ENCODE measurements around the gene LTO1. TPM values are rescaled to one million over a fixed set of nuclear protein-coding genes. Genes with fewer than 3 reads are reported as not detected.

LTO1 gene
- polyA plus RNA-seq, 1 donor (not counting 4 experiments of a cell fraction or from before 2014, with no cell fraction given), result 24.3 TPM

DNA sequence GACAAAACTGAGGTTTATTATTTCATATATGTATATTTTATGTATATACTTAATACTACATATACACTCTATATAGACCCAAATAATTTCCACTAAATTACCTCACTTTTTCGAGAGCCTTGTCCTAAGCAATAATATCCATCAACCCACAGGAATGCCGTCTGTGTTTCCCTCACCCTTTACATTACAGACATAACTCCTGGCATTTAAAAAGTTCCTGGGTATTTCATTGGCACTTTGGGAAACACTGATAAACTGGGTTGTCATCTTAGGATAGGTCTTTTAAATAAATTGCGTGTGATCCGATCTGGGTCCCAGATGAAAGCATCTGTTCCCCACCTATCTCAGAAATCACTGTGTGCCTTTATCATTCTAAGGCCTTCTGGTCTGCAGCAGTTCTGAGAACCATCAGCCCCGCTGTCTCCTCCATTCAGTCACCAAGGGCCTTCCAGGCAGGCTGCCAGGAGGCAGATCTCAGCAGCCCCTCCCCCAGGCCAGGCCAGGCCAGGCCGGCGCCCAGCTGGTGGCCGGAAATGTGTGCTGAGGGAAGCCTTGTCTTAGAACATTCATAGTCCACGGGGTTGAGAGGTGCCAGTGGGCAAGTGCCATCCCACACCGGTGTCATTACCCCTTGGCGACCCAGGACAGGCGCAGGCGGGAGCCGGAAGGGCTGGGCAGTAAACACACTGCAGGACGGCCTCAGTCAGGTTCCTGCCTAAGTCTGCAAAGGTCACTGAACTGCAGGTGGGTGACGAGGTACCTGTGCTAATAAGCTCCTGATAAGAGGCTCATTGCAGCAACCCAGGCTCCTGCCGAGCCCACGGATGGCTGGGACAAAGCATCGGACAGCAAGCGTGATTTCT is 25.4 kb upstream of the LTO1 start:
- Histone ChIP-seq H3K27ac (ENCODE audit: control insufficient read depth, insufficient read depth, low read length) (no peak overlapping the region), H3K9me3 (ENCODE audit: control insufficient read depth, low read depth, low read length) (no peaks in the 10 kb centered on the region), H4K20me1 (ENCODE audit: control insufficient read depth, extremely low read depth, insufficient read depth, low read length) (no peaks in the 10 kb centered on the region), H3K36me3 (ENCODE audit: control insufficient read depth in 2 of 2, extremely low read depth in 1 of 2, insufficient read depth in 2 of 2, low read length in 2 of 2) (no peaks in the 10 kb centered on the region), H3K79me2 (ENCODE audit: control insufficient read depth, insufficient read depth, low read length) (no peaks in the 10 kb centered on the region), H3K4me1 (ENCODE audit: control insufficient read depth, extremely low read depth, insufficient read depth, low read length) (no peaks in the 10 kb centered on the region), H3K4me3 (ENCODE audit: control insufficient read depth in 2 of 3, extremely low read depth in 1 of 3, insufficient read depth in 2 of 3, low read depth in 1 of 3, low read length in 3 of 3) (no peak overlapping the region), H2AFZ (ENCODE audit: control insufficient read depth, low read length) (no peak overlapping the region), H3K4me2 (ENCODE audit: control insufficient read depth, extremely low read depth, insufficient read depth, low read depth, low read length) (no peak overlapping the region), H3K27me3 (ENCODE audit: control insufficient read depth, extremely low read depth, insufficient read depth, low read length) (peaks cover 50% of the 10 kb centered on the region), H3K9me1 (ENCODE audit: control insufficient read depth, extremely low read depth, insufficient read depth, low read length) (no peaks in the 10 kb centered on the region), H3K9ac (ENCODE audit: control insufficient read depth, extremely low read depth, insufficient read depth, low read length) (no peak overlapping the region)
- FAIRE-seq (no peak), DNase-seq (ENCODE audit: low read depth, low spot score) (no peak)
- TF ChIP-seq EZH2 (IDR thresholded peaks at IDR 0.05; ENCODE audit: low read length), result no peak
- no peak for TF ChIP-seq CTCF (optimal IDR thresholded peaks at IDR 0.05 in 1 of 3, IDR thresholded peaks at IDR 0.05 in 1 of 3, conservative IDR thresholded peaks at IDR 0.05 in 1 of 3; ENCODE audit: extremely low read depth in 1 of 3, insufficient read depth in 2 of 3, low read length in 3 of 3)
- dilution Hi-C loops (cut with MboI; ENCODE audit: extremely low pct_ligation_motif_present, low sequenced_read_pairs), result no loop called here

GRCh38 chr11:69699213-69699612 is 24.1 kb upstream of the LTO1 start:
- no peaks in the 10 kb centered on the region for H3K9me1 ChIP-seq (ENCODE audit: control insufficient read depth, extremely low read depth, insufficient read depth, low read length)
- H3K4me2 ChIP-seq (ENCODE audit: control insufficient read depth, extremely low read depth, insufficient read depth, low read depth, low read length), result no peak overlapping the region
- no peak for FAIRE-seq
- no peaks in the 10 kb centered on the region for H3K9me3 ChIP-seq (ENCODE audit: control insufficient read depth, low read depth, low read length)
- no peaks in the 10 kb centered on the region for H3K4me1 ChIP-seq (ENCODE audit: control insufficient read depth, extremely low read depth, insufficient read depth, low read length)
- dilution Hi-C loops (cut with MboI; ENCODE audit: extremely low pct_ligation_motif_present, low sequenced_read_pairs), result no loop called here
- no peaks in the 10 kb centered on the region for H3K79me2 ChIP-seq (ENCODE audit: control insufficient read depth, insufficient read depth, low read length)
- no peak overlapping the region for H2AFZ ChIP-seq (ENCODE audit: control insufficient read depth, low read length)
- H3K4me3 ChIP-seq (ENCODE audit: control insufficient read depth in 2 of 3, extremely low read depth in 1 of 3, insufficient read depth in 2 of 3, low read depth in 1 of 3, low read length in 3 of 3), result no peak overlapping the region
- TF ChIP-seq CTCF (optimal IDR thresholded peaks at IDR 0.05 in 1 of 3, IDR thresholded peaks at IDR 0.05 in 1 of 3, conservative IDR thresholded peaks at IDR 0.05 in 1 of 3; ENCODE audit: extremely low read depth in 1 of 3, insufficient read depth in 2 of 3, low read length in 3 of 3) (no peak), EZH2 (IDR thresholded peaks at IDR 0.05; ENCODE audit: low read length) (no peak)
- no peaks in the 10 kb centered on the region for H4K20me1 ChIP-seq (ENCODE audit: control insufficient read depth, extremely low read depth, insufficient read depth, low read length)
- H3K27me3 ChIP-seq (ENCODE audit: control insufficient read depth, extremely low read depth, insufficient read depth, low read length), result peaks cover 50% of the 10 kb centered on the region
- DNase-seq (ENCODE audit: low read depth, low spot score), result no peak
- H3K9ac ChIP-seq (ENCODE audit: control insufficient read depth, extremely low read depth, insufficient read depth, low read length), result no peak overlapping the region
- H3K36me3 ChIP-seq (ENCODE audit: control insufficient read depth in 2 of 2, extremely low read depth in 1 of 2, insufficient read depth in 2 of 2, low read length in 2 of 2), result no peaks in the 10 kb centered on the region
- no peak overlapping the region for H3K27ac ChIP-seq (ENCODE audit: control insufficient read depth, insufficient read depth, low read length)

All from keratinocyte (primary cell).